GM18511 (cell line): Measurements from ENCODE around the gene TMCC1.
"Not testable (repeated sequence)": the region's sequence is repeated elsewhere in the genome, so short reads cannot be mapped to it uniquely, and the experiment has no call there.

Experiments
- ATAC-seq: cut with Tn5 transposase; IDR thresholded peaks from one replicate; pipeline ENCODE4 v1.9.1; 2021; ENCODE audit warnings: mild to moderate bottlenecking, moderate library complexity; ENCODE audit not compliant: unreplicated experiment

TMCC1 gene

DNA sequence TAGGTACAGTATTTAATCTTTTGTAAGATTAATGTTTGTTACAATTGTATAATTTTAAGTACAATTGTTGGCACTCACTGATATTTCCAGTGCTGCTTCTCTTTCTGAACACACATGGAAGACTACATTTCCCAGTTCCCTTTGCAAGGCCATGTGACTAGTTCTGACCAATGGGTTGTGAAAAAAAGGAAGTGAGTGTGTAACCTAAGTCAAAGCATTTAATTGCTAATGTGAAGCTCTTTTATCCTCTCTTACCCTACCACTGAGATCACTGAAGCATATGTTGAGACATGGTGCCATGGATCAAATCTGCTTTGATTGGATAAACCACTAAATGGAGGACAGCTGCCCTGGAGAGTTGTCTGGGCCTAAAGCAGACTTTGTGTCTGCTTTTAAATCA lies 203.1 kb downstream of the TMCC1 start:
- peak; percentile 78 for ATAC-seq

GRCh38 chr3:129689036-129689435 lies 204.5 kb downstream of the TMCC1 start:
- no peak for ATAC-seq

DNA sequence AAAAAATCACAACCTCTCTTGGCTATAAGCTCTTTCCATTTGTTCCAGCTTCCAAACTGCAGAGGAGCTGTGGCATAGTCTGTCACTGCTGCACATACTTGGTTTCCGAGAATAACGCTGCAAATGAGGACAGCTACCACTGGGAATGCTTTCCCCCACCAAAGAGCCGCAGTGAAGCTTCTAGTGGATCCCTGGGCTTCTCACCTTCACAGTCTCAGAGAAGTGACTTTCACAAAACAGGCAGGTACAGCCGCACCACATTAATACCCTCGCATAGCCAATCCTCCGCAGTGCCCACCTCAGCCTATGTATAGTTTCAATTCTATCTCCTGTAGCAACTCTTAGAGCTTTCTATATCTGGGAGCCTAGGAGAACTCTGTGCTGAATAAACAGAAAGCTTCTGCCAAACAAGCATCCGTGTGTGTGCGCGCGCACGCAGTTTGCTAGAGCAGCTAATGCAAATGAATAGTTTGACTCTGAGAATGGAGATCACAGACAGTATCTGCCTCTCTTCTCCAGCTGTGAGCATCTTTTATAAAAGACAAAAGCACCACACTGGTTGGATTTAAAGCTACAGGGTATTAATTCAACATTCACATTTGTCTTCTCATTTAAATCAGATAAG lies 205.1 kb downstream of the TMCC1 start:
- no peak for ATAC-seq

GRCh38 chr3:129687586-129688125 lies 205.9 kb downstream of the TMCC1 start:
- ATAC-seq: no peak

- ATAC-seq: no peak
Observed at GRCh38 chr3:129686941-129687340, 206.6 kb downstream of the TMCC1 start.

- ATAC-seq: no peak
Observed at GRCh38 chr3:129684270-129684669, 209.2 kb downstream of the TMCC1 start.

GRCh38 chr3:129683201-129683600 lies 210.3 kb downstream of the TMCC1 start:
- no peak for ATAC-seq

DNA sequence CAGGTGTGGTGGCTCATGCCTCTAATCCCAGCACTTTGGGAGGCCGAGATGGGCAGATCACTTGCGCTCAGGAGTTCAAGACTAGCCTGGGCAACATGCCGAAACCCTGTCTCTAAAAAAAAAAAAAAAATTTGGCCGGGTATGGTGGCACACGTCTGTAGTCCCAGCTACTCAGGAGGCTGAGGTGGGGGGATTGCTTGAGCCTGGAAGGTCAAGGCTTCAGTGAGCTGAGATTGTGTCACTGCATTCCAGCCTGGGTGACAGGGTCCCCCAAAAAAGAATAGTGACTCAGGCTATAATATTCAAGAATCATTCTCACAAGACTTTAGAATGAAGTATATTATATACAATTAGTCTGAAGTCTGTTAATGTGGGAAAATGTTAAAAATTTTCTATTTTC lies 216.5 kb downstream of the TMCC1 start:
- ATAC-seq: no peak

GRCh38 chr3:129674798-129675123 lies 218.8 kb downstream of the TMCC1 start:
- ATAC-seq: not testable (repeated sequence)

DNA sequence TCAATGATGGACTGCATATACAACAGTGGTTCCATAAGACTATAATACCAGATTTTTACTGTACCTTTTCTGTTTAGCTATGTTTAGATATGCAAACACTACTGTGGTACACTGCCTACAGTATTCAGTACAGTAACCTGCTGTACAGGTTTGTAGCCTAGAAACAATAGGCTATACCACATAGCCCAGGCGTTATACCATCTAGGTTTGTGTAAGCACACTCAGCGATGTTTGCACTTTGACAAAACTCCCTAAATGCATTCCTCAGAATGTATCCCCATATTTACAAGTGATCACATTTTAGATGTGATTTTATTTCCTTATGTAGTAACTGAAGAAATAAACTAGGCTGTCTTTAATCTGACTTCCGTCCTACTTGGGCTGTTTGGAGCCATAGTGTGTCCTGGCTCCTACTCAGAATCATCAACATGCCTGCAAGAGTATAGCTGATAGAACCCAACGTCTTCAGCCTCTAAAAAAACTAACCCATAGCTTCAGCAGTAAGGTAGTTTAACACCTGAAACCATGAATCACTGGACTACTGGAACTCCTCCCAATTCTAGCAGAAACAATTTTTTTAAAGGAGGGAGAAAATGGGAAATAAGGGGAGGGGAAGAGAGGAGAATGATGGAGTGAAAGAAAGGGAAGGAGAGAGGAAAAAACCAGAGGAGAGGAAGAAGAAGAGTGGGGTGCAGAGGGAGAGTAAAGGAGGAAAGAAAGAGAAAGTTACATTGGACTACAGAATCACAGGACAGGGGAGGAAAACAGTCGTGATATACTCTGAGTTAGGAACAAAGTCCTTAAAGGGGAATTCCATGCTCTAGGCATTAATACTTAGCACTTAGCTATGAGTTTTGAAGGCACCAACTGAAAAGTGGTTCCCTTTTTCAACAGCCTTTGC lies 219.4 kb downstream of the TMCC1 start:
- ATAC-seq: no peak

DNA sequence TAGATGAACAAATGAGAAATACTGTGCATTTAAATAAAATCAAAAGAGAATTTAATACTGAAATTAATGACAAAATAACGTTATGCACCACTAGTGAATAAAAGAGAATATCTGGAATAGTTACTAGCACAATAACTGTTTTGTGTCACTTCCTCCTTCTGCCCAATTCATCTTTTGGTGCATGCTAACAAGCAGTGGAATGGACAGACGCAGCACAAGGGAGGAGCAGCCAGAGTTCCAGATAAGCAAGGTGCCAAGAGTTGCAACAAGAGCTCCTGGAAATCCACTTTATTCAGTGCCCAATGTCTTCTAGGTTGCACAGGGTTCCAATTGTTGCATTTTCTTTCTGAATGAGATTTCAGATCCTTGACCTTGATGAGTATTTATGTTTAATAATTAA lies 220.5 kb downstream of the TMCC1 start:
- no peak for ATAC-seq

- ATAC-seq: no peak
Observed at GRCh38 chr3:129672412-129672811, 221.1 kb downstream of the TMCC1 start.

DNA sequence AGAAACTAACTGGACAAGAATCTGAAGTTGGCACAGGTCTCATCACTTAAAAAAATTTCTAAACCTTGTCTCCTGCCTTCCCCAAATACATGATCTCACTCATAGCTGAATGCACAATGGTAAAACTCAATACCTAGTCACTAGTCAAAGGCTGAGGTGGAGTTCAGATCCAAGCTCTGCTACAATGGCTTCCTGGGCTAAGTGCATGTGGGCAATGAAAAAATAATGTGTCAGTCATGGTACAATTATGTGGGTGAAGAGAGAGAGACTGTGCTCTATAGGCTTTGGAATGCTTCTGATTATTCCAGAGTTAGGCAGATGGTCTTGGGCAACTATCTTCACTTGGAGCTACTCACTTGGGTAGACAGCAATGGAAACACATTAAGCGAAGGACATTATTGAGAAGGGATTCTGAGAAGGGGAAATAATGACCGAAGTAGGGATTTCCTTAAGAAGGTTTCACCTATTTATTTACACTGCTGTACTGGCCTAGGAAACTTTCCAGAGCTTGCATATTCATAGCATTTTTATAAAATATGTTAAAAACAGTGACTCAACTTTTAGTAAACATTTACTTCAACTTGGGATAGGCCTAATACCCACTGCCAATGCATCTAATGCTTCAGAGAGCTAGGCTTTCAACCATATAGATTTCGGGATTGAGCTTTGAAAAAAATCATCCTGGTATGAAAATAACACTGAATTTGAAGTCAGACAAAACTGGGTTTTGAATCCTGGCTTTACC lies 228.3 kb downstream of the TMCC1 start:
- ATAC-seq: no peak

DNA sequence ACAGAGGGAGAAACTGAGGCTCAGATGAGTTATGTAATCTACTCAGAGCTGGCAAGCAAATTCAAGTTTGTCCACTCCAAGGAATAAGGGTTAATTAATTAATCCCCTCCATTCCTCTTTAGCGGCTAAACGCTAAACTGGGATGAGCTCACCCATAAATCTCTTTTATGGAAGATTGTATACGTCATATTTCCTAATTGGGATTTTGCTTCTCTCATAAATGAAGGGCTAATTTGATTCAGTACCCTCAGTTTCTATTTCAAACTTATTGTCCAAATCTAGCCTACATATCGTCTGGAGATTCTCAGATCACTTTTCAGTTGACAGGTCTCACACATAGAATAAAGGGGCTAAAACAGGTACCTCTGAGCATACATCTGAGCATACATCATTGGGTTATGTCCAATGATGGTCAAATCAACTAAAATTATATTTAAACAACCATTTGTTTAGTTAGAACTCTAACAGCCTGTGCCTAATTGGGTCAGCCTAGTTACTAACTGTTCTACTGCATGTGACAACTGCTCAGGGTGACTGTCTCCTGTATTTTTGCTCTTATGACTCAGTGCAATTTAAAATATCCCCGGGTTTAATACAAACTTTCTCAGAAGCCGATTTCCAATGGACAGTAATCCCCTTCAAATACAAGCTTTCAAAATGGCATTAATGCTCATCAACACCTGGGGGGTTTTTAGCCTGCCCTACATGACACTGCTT lies 229.4 kb downstream of the TMCC1 start:
- no peak for ATAC-seq

- no peak for ATAC-seq
Observed at GRCh38 chr3:129663045-129663446, 230.5 kb downstream of the TMCC1 start.

DNA sequence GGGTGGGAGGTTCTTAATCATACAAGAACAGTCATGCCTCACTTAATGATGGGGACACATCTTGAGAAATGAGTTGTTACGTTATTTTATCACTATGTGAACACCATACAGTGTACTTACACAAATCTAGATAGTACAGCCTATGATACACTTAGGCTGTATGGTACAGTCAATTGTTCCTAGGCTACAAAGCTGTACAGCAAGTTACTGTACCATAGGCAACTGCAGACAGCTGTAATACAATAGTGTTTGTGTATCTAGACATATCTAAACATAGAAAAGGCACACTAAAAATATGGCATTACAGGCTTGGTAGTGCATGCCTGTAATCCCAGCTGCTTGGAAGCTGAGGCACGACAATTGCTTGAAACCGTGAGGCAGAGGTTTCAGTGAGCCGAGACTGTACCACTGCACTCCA lies 231.3 kb downstream of the TMCC1 start:
- no peak for ATAC-seq

- ATAC-seq: no peak
Observed at GRCh38 chr3:129661766-129662165, 231.7 kb downstream of the TMCC1 start.

- ATAC-seq: no peak
Observed at GRCh38 chr3:129658110-129658843, 235.2 kb downstream of the TMCC1 start.

DNA sequence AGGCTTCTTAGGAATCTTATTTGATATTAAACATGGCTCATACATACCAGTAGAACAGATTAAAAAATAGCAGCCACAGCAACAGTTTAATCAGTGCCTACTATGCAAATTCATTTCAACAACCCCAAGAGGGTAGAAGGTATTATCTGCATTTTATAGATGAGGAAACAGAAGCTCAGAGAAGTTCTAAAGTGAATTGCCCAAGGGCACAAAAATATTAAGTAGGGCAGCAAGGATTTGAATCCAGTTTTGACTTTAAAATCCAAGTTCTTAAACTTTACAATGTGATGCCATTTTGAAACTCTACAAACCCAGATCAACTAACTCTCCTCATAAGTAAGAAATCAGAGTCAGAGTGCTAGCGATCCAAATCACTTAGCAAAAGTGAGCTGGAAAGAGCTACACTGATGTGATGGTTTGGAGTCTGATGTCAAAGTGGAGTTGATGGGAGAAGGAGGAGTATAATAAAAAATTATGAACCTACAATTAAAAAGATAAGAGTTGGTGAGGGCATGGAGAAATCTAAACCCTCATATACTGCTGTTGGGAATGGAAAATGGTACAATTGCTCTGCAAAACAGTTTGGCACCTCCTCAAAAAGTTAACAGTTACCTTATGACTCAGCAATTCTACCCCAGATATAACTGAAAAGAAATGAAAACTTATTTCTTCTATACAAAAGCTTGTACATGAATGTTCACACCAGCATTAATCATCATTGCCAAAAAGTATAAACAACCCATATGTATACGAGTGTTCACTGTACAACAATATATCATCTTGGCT lies 236.1 kb downstream of the TMCC1 start:
- ATAC-seq: no peak
